Measurements from ENCODE around the gene LRWD1.
A peak's percentile ranks its signal among the peaks of the same experiment; 100 is the strongest.
"Not testable (repeated sequence)": the region's sequence is repeated elsewhere in the genome, so short reads cannot be mapped to it uniquely, and the experiment has no call there.

DNA sequence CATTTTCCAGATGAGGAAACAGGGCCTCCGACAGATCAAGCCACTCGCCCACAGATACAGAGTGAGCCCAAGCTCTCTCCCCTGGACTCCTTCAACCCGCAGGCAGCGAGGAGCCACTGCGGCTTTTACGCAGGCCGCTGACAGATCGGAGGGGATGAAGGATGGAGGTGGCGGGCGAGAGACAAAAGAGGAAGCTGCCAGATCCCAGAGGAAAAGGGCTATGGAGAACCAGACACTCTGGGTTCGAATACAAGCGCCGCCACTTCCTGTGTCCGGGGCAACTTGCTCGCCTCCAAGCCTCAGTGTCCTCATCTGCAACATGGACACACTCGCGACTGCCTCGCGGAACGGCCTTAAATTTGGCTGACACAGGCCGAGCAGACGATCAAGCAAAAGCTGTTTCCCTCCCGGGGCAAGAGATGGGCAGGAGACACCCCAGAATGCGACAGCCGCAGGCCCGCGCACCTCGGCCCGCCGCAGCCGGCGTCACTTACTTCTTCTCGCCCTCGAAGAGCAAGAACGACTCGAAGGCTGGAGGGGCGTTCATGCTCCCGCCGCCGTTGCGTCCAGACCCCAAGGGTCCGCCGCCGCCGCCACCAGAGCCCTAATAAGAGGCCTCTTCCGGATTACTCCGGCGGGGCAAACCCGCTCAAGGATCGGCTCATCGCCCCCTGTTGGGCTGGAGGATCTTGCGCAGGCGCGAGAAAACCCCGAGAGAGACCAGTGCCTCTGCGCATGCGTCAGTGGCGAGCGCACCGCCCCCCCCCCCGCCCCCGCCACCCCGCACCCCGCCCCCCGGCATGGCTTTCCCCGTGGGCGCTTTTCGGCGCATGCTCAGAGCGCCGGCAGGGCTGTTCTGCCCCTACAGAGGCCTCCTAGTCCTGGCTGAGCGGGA is 13.8 kb downstream of the LRWD1 start, which contains the start of gene POLR2J:
- peak in 1 of 4 donors; percentile 25 for TF ChIP-seq POLR2A (IDR thresholded peaks at IDR 0.05)
- TF ChIP-seq, protein P1, sequence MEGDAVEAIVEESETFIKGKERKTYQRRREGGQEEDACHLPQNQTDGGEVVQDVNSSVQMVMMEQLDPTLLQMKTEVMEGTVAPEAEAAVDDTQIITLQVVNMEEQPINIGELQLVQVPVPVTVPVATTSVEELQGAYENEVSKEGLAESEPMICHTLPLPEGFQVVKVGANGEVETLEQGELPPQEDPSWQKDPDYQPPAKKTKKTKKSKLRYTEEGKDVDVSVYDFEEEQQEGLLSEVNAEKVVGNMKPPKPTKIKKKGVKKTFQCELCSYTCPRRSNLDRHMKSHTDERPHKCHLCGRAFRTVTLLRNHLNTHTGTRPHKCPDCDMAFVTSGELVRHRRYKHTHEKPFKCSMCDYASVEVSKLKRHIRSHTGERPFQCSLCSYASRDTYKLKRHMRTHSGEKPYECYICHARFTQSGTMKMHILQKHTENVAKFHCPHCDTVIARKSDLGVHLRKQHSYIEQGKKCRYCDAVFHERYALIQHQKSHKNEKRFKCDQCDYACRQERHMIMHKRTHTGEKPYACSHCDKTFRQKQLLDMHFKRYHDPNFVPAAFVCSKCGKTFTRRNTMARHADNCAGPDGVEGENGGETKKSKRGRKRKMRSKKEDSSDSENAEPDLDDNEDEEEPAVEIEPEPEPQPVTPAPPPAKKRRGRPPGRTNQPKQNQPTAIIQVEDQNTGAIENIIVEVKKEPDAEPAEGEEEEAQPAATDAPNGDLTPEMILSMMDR (IDR thresholded peaks at IDR 0.05), result peak in 5 of 6 experiments; percentile 50 to 78 (median 60)
- not testable (repeated sequence) for TF ChIP-seq EP300 (IDR thresholded peaks at IDR 0.05)
